ENCODE measurements around the gene UNC13B.

The UNC13B gene

GRCh38 chr9:35277171-35277520 is 115.3 kb downstream of the UNC13B start:
- no peak for DNase-seq (ENCODE audit: low read depth in 2 of 2)

GRCh38 chr9:35277628-35278359 is 116.0 kb downstream of the UNC13B start:
- DNase-seq (ENCODE audit: low read depth in 2 of 2): no peak

DNA sequence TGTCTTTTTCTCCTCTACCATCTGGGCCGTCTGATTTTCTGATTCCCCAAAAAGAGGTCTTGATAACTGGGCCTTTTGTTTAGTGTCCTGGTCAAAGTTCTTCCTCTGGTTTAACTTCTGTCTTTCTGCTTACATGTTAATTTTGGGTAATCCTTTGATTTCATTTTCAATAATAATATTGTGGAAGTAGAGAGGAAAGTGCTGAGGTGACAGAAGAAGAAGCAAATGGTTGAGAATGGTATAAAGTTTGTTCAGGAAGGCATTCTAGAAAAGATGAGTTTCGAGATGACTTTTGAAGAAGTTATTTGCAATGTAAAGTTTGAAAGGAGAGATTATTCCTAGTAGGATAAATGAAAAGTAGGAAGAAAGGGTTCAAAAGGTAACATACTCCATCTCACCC is 118.1 kb downstream of the UNC13B start:
- no peak for DNase-seq (ENCODE audit: low read depth in 2 of 2)

- no peak for DNase-seq (ENCODE audit: low read depth in 2 of 2)
Observed at GRCh38 chr9:35280399-35280798, 118.6 kb downstream of the UNC13B start.

- no peak for DNase-seq (ENCODE audit: low read depth in 2 of 2)
Observed at GRCh38 chr9:35285731-35286130, 123.9 kb downstream of the UNC13B start.

DNA sequence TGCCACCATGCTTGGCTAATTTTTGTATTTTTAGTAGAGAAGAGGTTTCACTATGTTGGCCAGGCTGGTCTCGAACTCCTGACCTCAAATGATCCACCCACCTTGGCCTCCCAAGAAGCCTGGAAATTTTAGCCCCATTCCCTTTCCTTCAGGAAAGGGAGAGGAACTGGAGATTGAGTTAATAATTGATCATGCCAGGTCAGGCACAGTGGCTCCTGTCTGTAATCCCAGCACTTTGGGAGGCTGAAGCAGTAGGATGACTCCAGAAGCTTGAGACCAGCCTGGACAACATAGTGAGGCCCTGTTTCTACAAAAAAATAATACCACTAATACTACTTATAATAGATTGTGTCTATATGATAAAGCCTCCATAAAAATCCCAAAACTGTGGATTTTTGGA is 124.6 kb downstream of the UNC13B start:
- no peak for DNase-seq (ENCODE audit: low read depth in 2 of 2)

DNA sequence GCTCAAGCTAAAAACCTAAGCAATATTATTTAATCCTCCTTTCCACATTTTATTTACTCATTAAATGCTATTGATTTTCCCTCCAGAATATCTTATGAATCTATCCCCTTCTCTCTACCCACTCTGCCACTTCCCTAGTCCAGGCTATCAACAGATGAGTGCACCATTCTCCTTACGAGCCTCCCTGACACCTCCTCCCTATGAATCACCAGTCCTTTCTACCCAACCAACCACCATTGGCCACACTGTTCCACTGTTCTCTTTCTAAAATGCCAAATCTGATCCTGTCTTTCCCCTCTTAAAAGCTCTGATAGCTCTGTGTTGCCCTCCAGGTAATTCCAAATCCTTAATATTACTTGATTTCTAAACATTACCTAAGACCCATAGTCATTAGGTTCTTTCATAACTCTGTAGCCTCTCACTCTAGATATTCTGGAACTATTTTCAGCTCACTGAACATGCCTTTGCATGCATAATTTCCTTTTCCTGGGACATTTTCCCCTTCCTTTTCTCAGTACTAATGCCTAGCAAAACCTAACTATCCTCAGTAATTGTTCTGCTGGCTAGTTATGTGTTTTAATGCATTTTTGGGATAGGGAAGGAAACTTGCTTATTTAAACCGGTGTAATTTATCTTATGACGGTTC is 126.3 kb downstream of the UNC13B start:
- no peak for DNase-seq (ENCODE audit: low read depth in 2 of 2)

- no peak for DNase-seq (ENCODE audit: low read depth in 2 of 2)
Observed at GRCh38 chr9:35288778-35289177, 127.0 kb downstream of the UNC13B start.

DNA sequence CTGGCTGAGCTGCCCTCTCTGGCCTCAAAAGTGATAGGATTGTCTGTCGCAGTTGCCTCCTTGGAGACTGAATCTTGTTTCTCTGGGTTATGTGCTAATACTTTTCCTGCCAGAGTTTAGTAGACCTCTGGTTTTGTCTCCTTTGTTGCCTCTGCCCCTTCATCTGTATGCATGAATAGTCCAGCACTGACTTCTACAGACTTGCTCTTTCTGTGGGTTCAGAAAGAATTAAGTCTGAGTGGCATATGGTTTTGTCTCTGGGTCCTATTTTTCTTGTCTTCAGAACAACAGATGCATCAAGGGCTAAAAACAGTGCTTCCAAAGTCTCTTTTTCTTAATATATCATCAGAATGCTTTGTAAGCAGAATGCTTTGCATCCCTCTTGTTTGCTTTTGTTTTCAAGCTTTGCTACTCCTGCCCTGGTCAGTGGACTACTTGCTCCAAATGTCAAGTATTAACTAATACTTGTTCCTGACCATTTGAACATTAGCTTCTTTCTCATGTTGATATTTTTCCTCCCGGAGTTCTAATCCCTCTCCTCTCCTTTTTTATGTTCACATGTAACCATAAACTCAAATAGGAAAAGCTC is 131.7 kb downstream of the UNC13B start:
- DNase-seq (ENCODE audit: low read depth in 2 of 2): no peak

DNA sequence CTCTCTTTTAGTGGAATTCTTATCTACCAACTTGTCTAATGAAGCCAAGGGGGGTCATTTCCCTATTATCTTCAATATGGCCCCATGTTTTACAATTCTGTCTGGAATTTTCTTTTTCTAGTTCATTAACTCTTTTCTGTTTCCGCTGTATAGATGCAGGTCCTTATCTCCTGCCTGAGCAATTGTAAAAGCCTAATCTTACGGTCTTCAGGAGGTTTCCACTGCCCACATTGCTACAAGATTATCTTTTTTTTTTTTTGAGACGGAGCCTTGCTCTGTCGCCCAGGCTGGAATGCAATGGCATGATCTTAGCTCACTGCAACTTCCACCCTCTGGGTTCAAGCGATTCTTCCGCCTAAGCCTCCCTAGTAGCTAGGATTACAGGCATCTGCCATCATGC is 132.3 kb downstream of the UNC13B start:
- no peak for DNase-seq (ENCODE audit: low read depth in 2 of 2)

DNA sequence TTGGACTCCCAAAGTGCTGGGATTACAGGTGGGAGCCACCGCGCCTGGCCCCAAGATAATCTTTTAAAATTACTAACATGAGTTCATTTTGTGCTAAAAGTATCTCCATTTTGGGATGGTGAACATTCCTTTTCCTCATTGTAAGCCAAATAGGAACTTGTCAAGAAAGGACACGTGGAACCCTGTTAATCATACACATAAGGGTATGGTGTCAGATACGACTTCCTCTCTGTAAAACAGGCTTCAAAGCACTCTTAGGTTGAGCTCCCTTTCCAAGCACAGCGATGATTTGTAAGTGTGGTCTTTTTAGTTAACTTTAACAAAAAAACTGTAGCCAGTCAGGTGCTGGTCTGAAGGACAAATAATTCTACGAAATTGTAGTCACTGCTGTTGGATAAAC is 132.7 kb downstream of the UNC13B start:
- DNase-seq (ENCODE audit: low read depth in 2 of 2): no peak

- no peak for DNase-seq (ENCODE audit: low read depth in 2 of 2)
Observed at GRCh38 chr9:35295369-35296036, 133.7 kb downstream of the UNC13B start.

GRCh38 chr9:35303567-35303966 is 141.8 kb downstream of the UNC13B start:
- DNase-seq (ENCODE audit: low read depth in 2 of 2): no peak

- no peak for DNase-seq (ENCODE audit: low read depth in 2 of 2)
Observed at GRCh38 chr9:35306283-35306682, 144.5 kb downstream of the UNC13B start.

DNA sequence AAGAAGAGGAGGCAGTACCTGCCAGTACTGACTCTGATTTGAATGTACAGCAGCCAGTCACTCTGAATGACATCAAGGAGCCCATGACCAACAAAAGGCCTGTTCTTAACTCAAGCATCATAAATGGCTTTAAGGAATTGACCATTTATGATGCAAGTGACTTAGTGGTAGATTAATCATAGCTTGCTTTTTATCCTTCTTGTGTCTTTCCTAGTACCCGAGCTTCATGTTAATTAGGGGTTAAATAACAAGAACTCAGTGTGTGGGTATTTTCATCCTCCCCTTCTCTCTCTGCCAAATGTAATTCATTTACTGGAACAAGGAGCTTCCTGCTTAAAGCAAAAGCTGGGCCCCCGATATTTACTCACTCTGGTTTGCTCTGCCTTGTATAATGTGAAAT is 146.5 kb downstream of the UNC13B start:
- no peak for DNase-seq (ENCODE audit: low read depth in 2 of 2)

DNA sequence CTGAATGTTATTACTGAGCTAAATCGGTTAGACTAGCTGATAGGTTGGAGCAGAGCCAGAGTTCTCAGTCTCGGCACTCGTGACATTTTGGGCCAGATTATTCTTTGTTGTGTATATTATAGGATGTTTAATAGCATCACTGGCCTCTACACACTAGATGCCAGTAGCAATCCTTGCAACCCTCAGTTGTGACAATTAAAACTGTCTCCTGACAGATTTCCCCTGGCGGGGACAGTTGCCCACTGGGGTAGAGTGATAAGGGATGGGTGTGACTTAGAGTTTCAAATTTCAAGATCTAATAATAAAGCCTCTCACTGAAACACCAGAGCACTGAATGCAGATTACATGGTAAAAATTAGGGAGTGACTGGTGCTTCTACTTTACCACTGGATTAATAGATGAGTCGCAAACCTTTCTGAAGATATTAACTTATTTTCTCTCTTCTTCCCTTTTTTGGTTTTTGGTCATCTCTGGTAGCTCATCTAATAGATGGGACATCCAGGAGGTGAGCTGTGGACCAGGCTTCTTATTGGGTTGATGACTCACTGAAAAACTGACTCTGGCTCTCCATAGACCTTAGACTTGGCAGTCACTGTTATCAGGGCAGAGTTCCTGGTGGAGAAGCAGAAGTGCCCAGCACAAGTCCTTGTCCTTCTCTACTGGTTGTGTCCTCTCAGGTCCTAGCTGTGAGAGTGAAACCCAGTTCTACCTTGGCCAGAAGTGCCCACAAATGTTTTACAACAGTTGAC is 150.3 kb downstream of the UNC13B start:
- no peak for DNase-seq (ENCODE audit: low read depth in 2 of 2)

DNA sequence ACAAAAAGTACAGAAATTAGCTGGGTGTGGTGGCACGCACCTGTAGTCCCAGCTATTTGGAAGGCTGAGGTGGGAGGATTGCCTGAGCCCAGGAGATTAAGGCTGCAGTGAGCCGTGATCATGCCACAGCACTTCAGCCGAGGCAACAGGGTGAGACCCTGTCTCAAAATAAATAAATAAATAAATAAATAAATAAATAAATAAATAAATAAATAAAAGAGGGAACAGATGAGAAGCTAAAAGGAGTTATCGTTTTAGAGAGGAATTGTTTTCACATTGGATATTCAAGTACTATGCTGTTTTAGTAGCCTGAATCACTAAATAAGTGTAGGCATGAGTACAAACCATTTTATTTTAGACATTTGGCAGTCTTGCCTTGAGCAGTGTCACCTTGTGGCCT is 151.7 kb downstream of the UNC13B start:
- DNase-seq (ENCODE audit: low read depth in 2 of 2): no peak

- DNase-seq (ENCODE audit: low read depth in 2 of 2): peak; percentile 23 to 24
Observed at GRCh38 chr9:35313916-35314315, 152.1 kb downstream of the UNC13B start.

DNA sequence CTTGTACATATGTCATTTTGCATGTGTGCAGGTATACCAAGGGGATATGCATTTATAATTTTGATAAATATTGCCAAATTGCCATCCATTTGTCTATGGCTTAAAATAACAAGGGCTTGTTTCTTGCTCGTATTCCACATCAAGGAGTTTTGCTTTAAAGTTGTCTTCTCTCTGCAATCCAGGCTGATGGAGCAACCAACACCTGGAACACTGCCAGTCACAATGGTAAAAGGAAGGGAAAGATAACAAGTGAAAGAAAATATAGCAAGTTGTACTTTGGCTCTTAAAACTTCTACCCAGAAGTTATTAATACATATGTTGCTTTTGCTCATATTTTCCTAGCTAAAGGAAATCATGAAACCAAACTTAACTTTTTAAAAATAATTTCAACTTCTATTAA is 156.9 kb downstream of the UNC13B start:
- DNase-seq (ENCODE audit: low read depth in 2 of 2): no peak

- no peak for DNase-seq (ENCODE audit: low read depth in 2 of 2)
Observed at GRCh38 chr9:35322075-35322885, 160.5 kb downstream of the UNC13B start.

GRCh38 chr9:35324966-35325365 is 163.2 kb downstream of the UNC13B start:
- no peak for DNase-seq (ENCODE audit: low read depth in 2 of 2)

All from fibroblast of skin of left biceps (primary cell).